Esophagus muscularis mucosa (tissue), 4 donors: ENCODE data around the gene SLC27A2.

Source experiments
- EP300 ChIP-seq: sonication (generic); formaldehyde crosslinking; IDR thresholded peaks from one replicate; pipeline ENCODE4 v1.6.1; 2017; ENCODE audit warnings: antibody characterized with exemption
- POLR2A ChIP-seq: fragments of 450-650 bp; IDR thresholded peaks from one replicate; pipeline ENCODE4 v1.6.1; 2017; ENCODE audit warnings: antibody characterized with exemption, moderate library complexity, mild to moderate bottlenecking, low read depth
- TF ChIP-seq, protein P1 (sequence below), 3 experiments: fragments of 200-600 bp in 2 of 3; fragments of 450-650 bp in 1 of 3; sonication (generic) in 2 of 3; IDR thresholded peaks; one replicate each; pipeline ENCODE4 v1.5.1; 2017 to 2019; ENCODE audit warnings: antibody characterized with exemption in 3 of 3, mild to moderate bottlenecking in 2 of 3, moderate library complexity in 1 of 3

DNA sequence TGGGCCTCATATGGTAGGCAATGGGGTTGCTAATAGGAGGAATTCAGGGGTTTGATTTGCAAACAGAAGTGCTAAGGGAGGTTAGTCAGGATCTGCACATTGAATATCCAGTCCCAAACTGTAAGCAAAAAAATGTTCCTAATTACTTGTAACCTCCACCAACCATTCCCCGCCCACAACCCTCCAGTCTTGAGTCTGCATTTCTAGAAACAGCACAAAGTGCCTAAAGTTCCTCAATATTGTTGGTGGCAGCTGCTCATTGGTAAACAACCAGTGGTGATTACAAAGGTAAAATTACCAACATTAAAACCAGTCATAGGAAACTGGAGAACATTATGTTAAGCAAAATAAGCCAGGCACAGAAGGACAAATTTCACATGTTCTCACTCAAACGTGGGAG is 64.6 kb downstream of the SLC27A2 start:
- TF ChIP-seq EP300 (no peak), POLR2A (no peak)
- TF ChIP-seq, protein P1, sequence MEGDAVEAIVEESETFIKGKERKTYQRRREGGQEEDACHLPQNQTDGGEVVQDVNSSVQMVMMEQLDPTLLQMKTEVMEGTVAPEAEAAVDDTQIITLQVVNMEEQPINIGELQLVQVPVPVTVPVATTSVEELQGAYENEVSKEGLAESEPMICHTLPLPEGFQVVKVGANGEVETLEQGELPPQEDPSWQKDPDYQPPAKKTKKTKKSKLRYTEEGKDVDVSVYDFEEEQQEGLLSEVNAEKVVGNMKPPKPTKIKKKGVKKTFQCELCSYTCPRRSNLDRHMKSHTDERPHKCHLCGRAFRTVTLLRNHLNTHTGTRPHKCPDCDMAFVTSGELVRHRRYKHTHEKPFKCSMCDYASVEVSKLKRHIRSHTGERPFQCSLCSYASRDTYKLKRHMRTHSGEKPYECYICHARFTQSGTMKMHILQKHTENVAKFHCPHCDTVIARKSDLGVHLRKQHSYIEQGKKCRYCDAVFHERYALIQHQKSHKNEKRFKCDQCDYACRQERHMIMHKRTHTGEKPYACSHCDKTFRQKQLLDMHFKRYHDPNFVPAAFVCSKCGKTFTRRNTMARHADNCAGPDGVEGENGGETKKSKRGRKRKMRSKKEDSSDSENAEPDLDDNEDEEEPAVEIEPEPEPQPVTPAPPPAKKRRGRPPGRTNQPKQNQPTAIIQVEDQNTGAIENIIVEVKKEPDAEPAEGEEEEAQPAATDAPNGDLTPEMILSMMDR (IDR thresholded peaks at IDR 0.05): no peak
